Heart left ventricle (tissue), 16 donors: ENCODE results near the gene C5. TPM values are rescaled to one million over a fixed set of nuclear protein-coding genes. Genes with fewer than 3 reads are reported as not detected.
A peak's percentile ranks its signal among the peaks of the same experiment; 100 is the strongest.

Experiments
- ATAC-seq, 4 donors: fragments of 200-7000 bp; cut with Tn5 transposase; one replicate each; pipeline ENCODE4 v1.9.1; 2020 to 2022; ENCODE audit warnings: moderate library complexity in 4 of 4, mild to moderate bottlenecking in 3 of 4, moderate number of reproducible peaks in 1 of 4
- DNase-seq, 5 donors: peaks; one replicate each; pipeline ENCODE4 v3.0.0-alpha.2; 2020
- H3K27ac ChIP-seq, 12 donors: fragments of 200-600 bp; sonication (generic) in 4 of 12; one replicate each; pipeline versions ENCODE4 v1.5.0 to v1.8.0; 2016 to 2022; ENCODE audit warnings: mild to moderate bottlenecking in 2 of 12
- H3K27me3 ChIP-seq, 9 donors: fragments of 200-600 bp; sonication (generic) in 2 of 9; one replicate each; pipeline versions ENCODE4 v1.5.1 to v1.8.0; 2016 to 2022; ENCODE audit warnings: mild to moderate bottlenecking in 3 of 9
- H3K36me3 ChIP-seq, 9 donors: fragments of 200-600 bp; sonication (generic) in 2 of 9; one replicate each; pipeline versions ENCODE4 v1.5.0 to v1.8.0; 2018 to 2022; ENCODE audit warnings: mild to moderate bottlenecking in 2 of 9
- H3K4me1 ChIP-seq, 12 donors: fragments of 200-600 bp; sonication (generic) in 4 of 12; one replicate each; pipeline versions ENCODE4 v1.5.0 to v1.8.0; 2016 to 2022; ENCODE audit warnings: mild to moderate bottlenecking in 3 of 12
- H3K4me3 ChIP-seq, 12 donors: fragments of 200-600 bp; sonication (generic) in 4 of 12; one replicate each; pipeline versions ENCODE4 v1.5.0 to v1.8.0; 2017 to 2022; ENCODE audit warnings: mild to moderate bottlenecking in 9 of 12, moderate library complexity in 4 of 12
- H3K9me3 ChIP-seq, 12 donors: fragments of 200-600 bp; sonication (generic) in 4 of 12; one replicate each; pipeline versions ENCODE4 v1.5.0 to v1.8.0; 2016 to 2022; ENCODE audit warnings: mild to moderate bottlenecking in 1 of 12
- CTCF ChIP-seq, 12 donors: fragments of 200-600 bp; sonication (generic) in 4 of 12; IDR thresholded peaks; one replicate each; pipeline versions ENCODE4 v1.5.0 to v1.8.0; 2018 to 2022; ENCODE audit warnings: antibody characterized with exemption in 12 of 12, mild to moderate bottlenecking in 5 of 12
- POLR2A ChIP-seq, 2 donors: fragments of 450-650 bp; IDR thresholded peaks; one replicate each; pipeline ENCODE4 v1.6.1; 2017; ENCODE audit warnings: antibody characterized with exemption in 2 of 2, mild to moderate bottlenecking in 2 of 2, moderate library complexity in 2 of 2
- WGBS, 4 donors: extraction: QIAGEN DNeasy Blood & Tissue Kit in 2 of 4; methylation state at CpG; one replicate each; pipeline versions ENCODE4 v1.1.5 to v1.1.7; 2013 to 2018; 5-methylcytosine and 5-hydroxymethylcytosine counted together
- intact Hi-C, 10 donors: fragments of 100-400 bp; cut with DNase I; formaldehyde crosslinking; loops; one replicate each; pipeline versions ENCODE4 v1.11.1 to v1.14.2; 2022
- polyA plus RNA-seq, 2 donors: library from polyadenylated mRNA; stranded (reverse); fragments of 200-250 nt; gene quantifications; one replicate each; pipeline ENCODE4 v1.2.3, GENCODE V29; 2013
- total RNA-seq, 9 donors: library from RNA; depleted of rRNA in 2 of 9; stranded (reverse); fragments of >200 nt in 2 of 9; fragmentation: NEBNext Ultra II Directional in 3 of 9; extraction: Animal tissue kit (Norgen Biotek cat#: 25700) in 3 of 9; gene quantifications; one replicate each; pipeline versions ENCODE4 v1.1.0 to v1.2.4, GENCODE V29; 2016 to 2023
- donor health status: ischemic (EF 13 %, LVEDD 7.1; RV severe dilation, severe dysfunction).
- donor health status: healthy with polysubstance abuse.
- donor health status: DM: no; HTN: yes; CAD: no.
- donor health status: DM: no; HTN: no; CAD: no.
- donor health status: ischemic (EF 25% LVEDD 6.9; RV normal size, moderate dysfunction).
- donor health status: ischemic (EF 25% LVEDD 5.7; RV mildly dilated, moderate dysfunction).
- donor health status: healthy.
- donor health status: DM: yes; HTN: yes; CAD: no.
- donor health status: ischemic (EF 35%, LVEDD 5.7; RV mildly dilated, moderate dysfunction).
- donor health status: nonischemic (EF 11% LVEDD 7.7; RV severe dilation, severe dysfunction).
- donor health status: DM: yes; HTN: yes; CAD: no.
- donor health status: PGD.
- donor health status: ischemic (EF 29% LVEDD 5.4; RV normal size, mild dysfunction).
- donor health status: nonischemic (EF 23%, LVEDD 6.1; RV moderate dilation, normal function).

Gene C5
- total and polyA plus RNA-seq, 11 donors = 0.32 to 1.8 (median 0.54) TPM

GRCh38 chr9:120944434-120944843 lies 105.6 kb downstream of the C5 start:
- no peak for DNase-seq
- peaks cover 0 to 22% (median 6%) of the 10 kb centered on the region in 12 donors for H3K4me1 ChIP-seq

DNA sequence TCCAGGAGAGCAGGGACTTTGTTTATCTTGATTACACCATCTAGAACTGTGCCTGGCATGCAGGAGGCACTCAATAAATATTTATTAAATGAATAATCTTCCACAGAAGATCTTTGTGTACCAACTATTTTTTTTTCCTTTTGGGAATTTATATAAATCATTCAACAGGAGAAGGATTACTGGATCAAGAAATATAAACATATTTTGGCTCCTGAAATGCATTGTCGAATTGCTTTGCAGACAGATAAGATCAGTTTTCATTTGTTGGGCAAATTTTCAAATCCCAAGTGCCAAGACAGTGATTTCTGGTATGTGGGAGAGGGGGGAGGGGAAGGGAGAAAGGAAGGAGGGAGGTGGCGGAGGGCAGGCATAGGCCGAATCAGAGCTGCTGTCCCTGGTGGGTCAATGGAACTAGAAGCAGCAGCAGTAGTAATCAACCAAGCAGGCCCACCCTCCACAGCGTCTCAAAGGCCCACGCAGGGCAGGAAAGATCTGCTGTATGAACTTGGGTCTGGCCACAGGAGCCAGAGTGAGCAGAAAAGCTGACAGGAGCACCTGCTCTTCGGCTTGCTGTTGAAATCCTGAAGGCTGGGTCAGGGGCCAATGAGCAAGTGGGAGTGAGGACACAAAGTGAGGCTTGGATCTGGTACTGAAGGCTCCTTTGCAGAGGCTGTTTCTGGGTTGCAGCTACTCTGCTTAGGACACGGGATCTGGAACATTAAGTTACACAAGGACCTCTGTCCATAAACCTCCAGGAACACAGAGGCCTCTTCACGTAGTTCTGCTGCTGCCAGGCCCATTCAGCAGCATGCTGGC lies 107.7 kb downstream of the C5 start:
- H3K4me1 ChIP-seq = peaks cover 0 to 22% (median 6%) of the 10 kb centered on the region in 12 donors
- no peaks in the 10 kb centered on the region for H3K36me3 ChIP-seq
- ATAC-seq (peak; percentile 16 to 67 (median 33)), DNase-seq (no peak)
- H3K9me3 ChIP-seq = no peaks in the 10 kb centered on the region
- intact Hi-C loops = no loop called here
- H3K27ac ChIP-seq = peak overlapping the region in 6 of 12 donors; percentile 21 to 45 (median 36)
- no peak overlapping the region for H3K4me3 ChIP-seq
- TF ChIP-seq CTCF (IDR thresholded peaks at IDR 0.05) (no peak), POLR2A (IDR thresholded peaks at IDR 0.05) (no peak)
- 49 to 60% (median 54%) methylated on average over 8 of the region's 8 CpGs for WGBS, 4 donors
- no peaks in the 10 kb centered on the region for H3K27me3 ChIP-seq

More at GRCh38 chr9:120944434-120944843, 105.6 kb downstream of the C5 start:
- Histone ChIP-seq H3K9me3 (no peaks in the 10 kb centered on the region), H3K27me3 (no peaks in the 10 kb centered on the region), H3K27ac (no peak overlapping the region), H3K4me3 (no peak overlapping the region), H3K36me3 (no peaks in the 10 kb centered on the region)
- intact Hi-C loops = no loop called here
- WGBS, 4 donors = 83 to 90% (median 88%) methylated on average over 4 of the region's 4 CpGs
- no peak for TF ChIP-seq POLR2A (IDR thresholded peaks at IDR 0.05)
- TF ChIP-seq CTCF (IDR thresholded peaks at IDR 0.05) = no peak
- ATAC-seq = no peak

- WGBS, 4 donors = 84 to 89% (median 86%) methylated on average over 6 of the region's 6 CpGs
- H3K4me3 ChIP-seq = no peak overlapping the region
- TF ChIP-seq POLR2A (IDR thresholded peaks at IDR 0.05) = no peak
- no peak for TF ChIP-seq CTCF (IDR thresholded peaks at IDR 0.05)
- ATAC-seq (no peak), DNase-seq (no peak)
- no peaks in the 10 kb centered on the region for H3K36me3 ChIP-seq
- no peaks in the 10 kb centered on the region for H3K27me3 ChIP-seq
- H3K9me3 ChIP-seq = no peaks in the 10 kb centered on the region
- peaks cover under 1 to 29% (median 9%) of the 10 kb centered on the region in 12 donors for H3K4me1 ChIP-seq
- intact Hi-C loops = no loop called here
- H3K27ac ChIP-seq = peak overlapping the region in 2 of 12 donors; percentile 17 to 39
Observed at GRCh38 chr9:120941046-120941770, 108.9 kb downstream of the C5 start.

GRCh38 chr9:120940573-120940972 lies 109.5 kb downstream of the C5 start:
- Histone ChIP-seq H3K27me3 (no peaks in the 10 kb centered on the region), H3K4me1 (peaks cover 5 to 32% (median 13%) of the 10 kb centered on the region in 12 donors), H3K27ac (no peak overlapping the region), H3K36me3 (no peaks in the 10 kb centered on the region), H3K9me3 (no peaks in the 10 kb centered on the region), H3K4me3 (no peak overlapping the region)
- 85 to 92% (median 89%) methylated on average over 10 of the region's 10 CpGs for WGBS, 4 donors
- DNase-seq (no peak), ATAC-seq (no peak)
- no peak for TF ChIP-seq CTCF (IDR thresholded peaks at IDR 0.05)
- no peak for TF ChIP-seq POLR2A (IDR thresholded peaks at IDR 0.05)
- intact Hi-C loops = no loop called here
